ENCODE data around the gene ARPC1B. TPM values are rescaled to one million over a fixed set of nuclear protein-coding genes. Genes with fewer than 3 reads are reported as not detected.

ARPC1B gene
- total and polyA plus RNA-seq, 4 donors: 43.9 to 182 (median 112) TPM

- Histone ChIP-seq H3K27me3 (ENCODE audit: control insufficient read depth in 4 of 4, insufficient read depth in 4 of 4, low read length in 3 of 4) (no peaks in the 10 kb centered on the region), H3K4me3 (ENCODE audit: low read depth in 1 of 3, low read length in 3 of 3) (no peak overlapping the region), H3K9ac (ENCODE audit: low read depth in 1 of 2, low read length in 2 of 2) (no peak overlapping the region), H3K36me3 (ENCODE audit: control insufficient read depth in 4 of 4, insufficient read depth in 3 of 4, low read depth in 1 of 4, low read length in 3 of 4) (peaks cover 0 to 5% (median 0%) of the 10 kb centered on the region in 4 donors), H3K9me3 (ENCODE audit: control insufficient read depth in 4 of 4, low read length in 3 of 4) (no peaks in the 10 kb centered on the region), H3K27ac (ENCODE audit: low read depth in 1 of 2, low read length in 2 of 2) (no peak overlapping the region), H3K4me1 (ENCODE audit: control insufficient read depth in 4 of 4, insufficient read depth in 4 of 4, low read length in 3 of 4) (peaks cover 13 to 23% (median 18%) of the 10 kb centered on the region in 4 donors)
- TF ChIP-seq ATF3 (IDR thresholded peaks at IDR 0.05) (no peak), NR2F2 (IDR thresholded peaks at IDR 0.05) (no peak), HNF4G (IDR thresholded peaks at IDR 0.05) (peak; percentile 61), FOXA2 (IDR thresholded peaks at IDR 0.05) (no peak), GABPA (IDR thresholded peaks at IDR 0.05 in 1 of 2, conservative IDR thresholded peaks at IDR 0.05 in 1 of 2) (no peak), FOXA1 (IDR thresholded peaks at IDR 0.05) (no peak), SP1 (IDR thresholded peaks at IDR 0.05) (peak; percentile 84), RXRA (IDR thresholded peaks at IDR 0.05) (peak; percentile 77 to 90), JUND (IDR thresholded peaks at IDR 0.05) (no peak), RAD21 (IDR thresholded peaks at IDR 0.05) (peak in 1 of 2 donors; percentile 24), EGR1 (IDR thresholded peaks at IDR 0.05; ENCODE audit: low read depth in 2 of 2) (no peak), HNF4A (conservative IDR thresholded peaks at IDR 0.05) (peak; percentile 84 to 92)
- TF ChIP-seq, protein P1, sequence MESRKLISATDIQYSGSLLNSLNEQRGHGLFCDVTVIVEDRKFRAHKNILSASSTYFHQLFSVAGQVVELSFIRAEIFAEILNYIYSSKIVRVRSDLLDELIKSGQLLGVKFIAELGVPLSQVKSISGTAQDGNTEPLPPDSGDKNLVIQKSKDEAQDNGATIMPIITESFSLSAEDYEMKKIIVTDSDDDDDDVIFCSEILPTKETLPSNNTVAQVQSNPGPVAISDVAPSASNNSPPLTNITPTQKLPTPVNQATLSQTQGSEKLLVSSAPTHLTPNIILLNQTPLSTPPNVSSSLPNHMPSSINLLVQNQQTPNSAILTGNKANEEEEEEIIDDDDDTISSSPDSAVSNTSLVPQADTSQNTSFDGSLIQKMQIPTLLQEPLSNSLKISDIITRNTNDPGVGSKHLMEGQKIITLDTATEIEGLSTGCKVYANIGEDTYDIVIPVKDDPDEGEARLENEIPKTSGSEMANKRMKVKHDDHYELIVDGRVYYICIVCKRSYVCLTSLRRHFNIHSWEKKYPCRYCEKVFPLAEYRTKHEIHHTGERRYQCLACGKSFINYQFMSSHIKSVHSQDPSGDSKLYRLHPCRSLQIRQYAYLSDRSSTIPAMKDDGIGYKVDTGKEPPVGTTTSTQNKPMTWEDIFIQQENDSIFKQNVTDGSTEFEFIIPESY (IDR thresholded peaks at IDR 0.05): no peak
- TF ChIP-seq, protein P2, sequence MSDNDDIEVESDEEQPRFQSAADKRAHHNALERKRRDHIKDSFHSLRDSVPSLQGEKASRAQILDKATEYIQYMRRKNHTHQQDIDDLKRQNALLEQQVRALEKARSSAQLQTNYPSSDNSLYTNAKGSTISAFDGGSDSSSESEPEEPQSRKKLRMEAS (IDR thresholded peaks at IDR 0.05): no peak
- peak; percentile 60 for DNase-seq (ENCODE audit: low spot score)
- 33% methylated on average over 7 of the region's 7 CpGs for WGBS
Observed at GRCh38 chr7:99381664-99382075, 7.1 kb downstream of the ARPC1B start.

GRCh38 chr7:99383203-99383602 lies 8.7 kb downstream of the ARPC1B start:
- peaks cover 0 to 13% (median under 1%) of the 10 kb centered on the region in 4 donors for H3K36me3 ChIP-seq (ENCODE audit: control insufficient read depth in 4 of 4, insufficient read depth in 3 of 4, low read depth in 1 of 4, low read length in 3 of 4)
- TF ChIP-seq RAD21 (IDR thresholded peaks at IDR 0.05) (no peak), REST (IDR thresholded peaks at IDR 0.05) (no peak), YY1 (IDR thresholded peaks at IDR 0.05) (no peak), GABPA (IDR thresholded peaks at IDR 0.05 in 1 of 2, conservative IDR thresholded peaks at IDR 0.05 in 1 of 2) (no peak), EGR1 (IDR thresholded peaks at IDR 0.05; ENCODE audit: low read depth in 2 of 2) (no peak), NR2F2 (IDR thresholded peaks at IDR 0.05) (no peak), HNF4A (conservative IDR thresholded peaks at IDR 0.05) (no peak), ATF3 (IDR thresholded peaks at IDR 0.05) (no peak), JUND (IDR thresholded peaks at IDR 0.05) (no peak), HNF4G (IDR thresholded peaks at IDR 0.05) (no peak), FOXA2 (IDR thresholded peaks at IDR 0.05) (no peak), TAF1 (conservative IDR thresholded peaks at IDR 0.05) (no peak), FOXA1 (IDR thresholded peaks at IDR 0.05) (no peak)
- TF ChIP-seq, protein P3, sequence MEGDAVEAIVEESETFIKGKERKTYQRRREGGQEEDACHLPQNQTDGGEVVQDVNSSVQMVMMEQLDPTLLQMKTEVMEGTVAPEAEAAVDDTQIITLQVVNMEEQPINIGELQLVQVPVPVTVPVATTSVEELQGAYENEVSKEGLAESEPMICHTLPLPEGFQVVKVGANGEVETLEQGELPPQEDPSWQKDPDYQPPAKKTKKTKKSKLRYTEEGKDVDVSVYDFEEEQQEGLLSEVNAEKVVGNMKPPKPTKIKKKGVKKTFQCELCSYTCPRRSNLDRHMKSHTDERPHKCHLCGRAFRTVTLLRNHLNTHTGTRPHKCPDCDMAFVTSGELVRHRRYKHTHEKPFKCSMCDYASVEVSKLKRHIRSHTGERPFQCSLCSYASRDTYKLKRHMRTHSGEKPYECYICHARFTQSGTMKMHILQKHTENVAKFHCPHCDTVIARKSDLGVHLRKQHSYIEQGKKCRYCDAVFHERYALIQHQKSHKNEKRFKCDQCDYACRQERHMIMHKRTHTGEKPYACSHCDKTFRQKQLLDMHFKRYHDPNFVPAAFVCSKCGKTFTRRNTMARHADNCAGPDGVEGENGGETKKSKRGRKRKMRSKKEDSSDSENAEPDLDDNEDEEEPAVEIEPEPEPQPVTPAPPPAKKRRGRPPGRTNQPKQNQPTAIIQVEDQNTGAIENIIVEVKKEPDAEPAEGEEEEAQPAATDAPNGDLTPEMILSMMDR (IDR thresholded peaks at IDR 0.05; ENCODE audit: low read depth, low read length, missing input control): no peak
- TF ChIP-seq, protein P2 (IDR thresholded peaks at IDR 0.05): no peak
- TF ChIP-seq, protein P1 (IDR thresholded peaks at IDR 0.05): no peak
- no peak overlapping the region for H3K27ac ChIP-seq (ENCODE audit: low read depth in 1 of 2, low read length in 2 of 2)
- H3K4me3 ChIP-seq (ENCODE audit: low read depth in 1 of 3, low read length in 3 of 3): no peak overlapping the region
- DNase-seq (ENCODE audit: low spot score): no peak
- peaks cover 13 to 23% (median 18%) of the 10 kb centered on the region in 4 donors for H3K4me1 ChIP-seq (ENCODE audit: control insufficient read depth in 4 of 4, insufficient read depth in 4 of 4, low read length in 3 of 4)
- H3K27me3 ChIP-seq (ENCODE audit: control insufficient read depth in 4 of 4, insufficient read depth in 4 of 4, low read length in 3 of 4): no peaks in the 10 kb centered on the region
- no peak overlapping the region for H3K9ac ChIP-seq (ENCODE audit: low read depth in 1 of 2, low read length in 2 of 2)
- 95% methylated on average over 10 of the region's 10 CpGs for WGBS
- H3K9me3 ChIP-seq (ENCODE audit: control insufficient read depth in 4 of 4, low read length in 3 of 4): no peaks in the 10 kb centered on the region

All from liver (tissue), 9 donors.